OCI-LY7 (cell line): ENCODE data around the gene MARCHF2. TPM values are rescaled to one million over a fixed set of nuclear protein-coding genes. Genes with fewer than 3 reads are reported as not detected.

Source experiments
- BruUV-seq: library from RNA; stranded (reverse); fragments of 400-500 nt; replicated peaks from 2 replicates; lab custom pipeline; 2021; lab: Mats Ljungman, UMichigan
- CTCF ChIA-PET: fragments of 300-600 bp; sonication (Branson Sonifier 250); formaldehyde crosslinking; loops from one replicate; lab custom pipeline; 2022; ENCODE audit warnings: antibody characterized with exemption; ENCODE audit not compliant: unreplicated experiment; lab: Charles Lee
- POLR2A ChIA-PET: fragments of 300-600 bp; sonication (Branson Sonifier 250); formaldehyde crosslinking; loops from one replicate; lab custom pipeline; 2022; ENCODE audit warnings: antibody characterized with exemption; lab: Charles Lee
- DNase-seq: peaks from one replicate; pipeline ENCODE4 v3.0.0-alpha.2; 2015; ENCODE audit warnings: low spot score
- H2AFZ ChIP-seq: fragments of 200-600 bp; sonication (generic), shearing (Covaris generic); 2 replicates; pipeline ENCODE4 v1.6.1; 2014; ENCODE audit warnings: mild to moderate bottlenecking, antibody characterized with exemption, low read length, moderate library complexity
- H3K27ac ChIP-seq: fragments of 200-600 bp; sonication (generic); 2 replicates; pipeline ENCODE4 v1.5.1; 2014; ENCODE audit warnings: mixed run types, low read depth, mild to moderate bottlenecking, moderate library complexity, low read length, inconsistent platforms; ENCODE audit not compliant: poor library complexity, severe bottlenecking
- H3K36me3 ChIP-seq: fragments of 200-600 bp; sonication (generic); 2 replicates; pipeline ENCODE4 v1.6.1; 2014; ENCODE audit warnings: mild to moderate bottlenecking, antibody characterized with exemption, low read length, moderate library complexity, mixed read lengths; ENCODE audit not compliant: insufficient read depth
- H3K4me1 ChIP-seq: fragments of 200-600 bp; sonication (generic); 2 replicates; pipeline ENCODE4 v1.5.1; 2014; ENCODE audit warnings: mild to moderate bottlenecking, low read length; ENCODE audit not compliant: insufficient read depth, poor library complexity, severe bottlenecking
- H3K4me2 ChIP-seq: fragments of 200-600 bp; sonication (generic); 2 replicates; pipeline ENCODE4 v1.6.1; 2014; ENCODE audit warnings: mild to moderate bottlenecking, low read length
- H3K4me3 ChIP-seq: fragments of 200-600 bp; sonication (generic); 2 replicates; pipeline ENCODE4 v1.5.1; 2014; ENCODE audit warnings: mild to moderate bottlenecking, low read depth, low read length; ENCODE audit not compliant: poor library complexity, severe bottlenecking
- H3K79me2 ChIP-seq: fragments of 200-600 bp; sonication (generic); 2 replicates; pipeline ENCODE4 v1.6.1; 2016; ENCODE audit warnings: low read depth, mild to moderate bottlenecking, low read length, moderate library complexity, mixed read lengths; ENCODE audit not compliant: insufficient read depth
- H3K9me2 ChIP-seq: fragments of 200-600 bp; sonication (generic); 2 replicates; pipeline ENCODE4 v1.6.1; 2016; ENCODE audit warnings: mild to moderate bottlenecking, low read length, mixed read lengths; ENCODE audit not compliant: insufficient read depth
- H3K9me3 ChIP-seq: fragments of 200-600 bp; sonication (generic); 2 replicates; pipeline ENCODE4 v1.6.1; 2014; ENCODE audit warnings: mild to moderate bottlenecking, mixed run types, low read length, mixed read lengths
- H4K20me1 ChIP-seq: fragments of 200-600 bp; sonication (generic); 2 replicates; pipeline ENCODE4 v1.6.1; 2014; ENCODE audit warnings: mild to moderate bottlenecking, antibody characterized with exemption, low read length, moderate library complexity, mixed read lengths; ENCODE audit not compliant: insufficient read depth
- EZH2phosphoT487 ChIP-seq: fragments of 200-600 bp; sonication (generic); IDR thresholded peaks from 2 replicates; pipeline ENCODE4 v1.6.1; 2018; ENCODE audit warnings: low read depth, borderline replicate concordance, mild to moderate bottlenecking, mixed run types, antibody characterized with exemption, low read length, moderate library complexity, mixed read lengths
- intact Hi-C: fragments of 100-400 bp; cut with micrococcal nuclease; formaldehyde crosslinking; loops from one replicate; pipeline ENCODE4 v1.10.0; 2022; ENCODE audit not compliant: unreplicated experiment
- total RNA-seq, 2 experiments: library from RNA; depleted of rRNA in 1 of 2; stranded (reverse); fragments of >200 nt in 1 of 2; shearing (Covaris generic) in 1 of 2; gene quantifications; 2 replicates each; pipeline ENCODE4 v1.2.3, GENCODE V29; 2014 to 2022
- TF ChIP-seq, protein P1 (sequence below): fragments of 200-600 bp; sonication (generic); conservative IDR thresholded peaks from 2 replicates; pipeline ENCODE4 v1.5.1; 2014; ENCODE audit warnings: mild to moderate bottlenecking, antibody characterized with exemption, low read length, moderate library complexity, mixed read lengths

Gene MARCHF2
- total RNA-seq, 2 experiments from 2014 or later: 12.4 to 14.1 TPM

GRCh38 chr19:8449830-8450229 lies 36.7 kb downstream of the MARCHF2 start:
- no peak overlapping the region for H3K4me3 ChIP-seq
- H3K79me2 ChIP-seq: peaks cover 100% of the 10 kb centered on the region
- no peak for TF ChIP-seq EZH2phosphoT487
- TF ChIP-seq, protein P1, sequence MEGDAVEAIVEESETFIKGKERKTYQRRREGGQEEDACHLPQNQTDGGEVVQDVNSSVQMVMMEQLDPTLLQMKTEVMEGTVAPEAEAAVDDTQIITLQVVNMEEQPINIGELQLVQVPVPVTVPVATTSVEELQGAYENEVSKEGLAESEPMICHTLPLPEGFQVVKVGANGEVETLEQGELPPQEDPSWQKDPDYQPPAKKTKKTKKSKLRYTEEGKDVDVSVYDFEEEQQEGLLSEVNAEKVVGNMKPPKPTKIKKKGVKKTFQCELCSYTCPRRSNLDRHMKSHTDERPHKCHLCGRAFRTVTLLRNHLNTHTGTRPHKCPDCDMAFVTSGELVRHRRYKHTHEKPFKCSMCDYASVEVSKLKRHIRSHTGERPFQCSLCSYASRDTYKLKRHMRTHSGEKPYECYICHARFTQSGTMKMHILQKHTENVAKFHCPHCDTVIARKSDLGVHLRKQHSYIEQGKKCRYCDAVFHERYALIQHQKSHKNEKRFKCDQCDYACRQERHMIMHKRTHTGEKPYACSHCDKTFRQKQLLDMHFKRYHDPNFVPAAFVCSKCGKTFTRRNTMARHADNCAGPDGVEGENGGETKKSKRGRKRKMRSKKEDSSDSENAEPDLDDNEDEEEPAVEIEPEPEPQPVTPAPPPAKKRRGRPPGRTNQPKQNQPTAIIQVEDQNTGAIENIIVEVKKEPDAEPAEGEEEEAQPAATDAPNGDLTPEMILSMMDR: no peak
- ChIA-PET POLR2A (interaction anchor here (1.5 kb wide), 1 partner anchor 22 kb away, joined by 3 read pairs; no protein-coding TSS in a partner anchor), CTCF (interaction anchor here (0.5 kb wide), 1 partner anchor 118 kb away, joined by 7 read pairs; no protein-coding TSS in a partner anchor)
- no peak for DNase-seq
- no peaks in the 10 kb centered on the region for H3K9me3 ChIP-seq
- no peak overlapping the region for H2AFZ ChIP-seq
- intact Hi-C loops: no loop called here
- no peak overlapping the region for H3K27ac ChIP-seq
- H3K4me2 ChIP-seq: peak overlapping the region; percentile 43; the same call in 1 of the 2 replicates
- peaks cover 71% of the 10 kb centered on the region for H3K4me1 ChIP-seq
- no peaks in the 10 kb centered on the region for H3K9me2 ChIP-seq
- H4K20me1 ChIP-seq: peaks cover 68% of the 10 kb centered on the region
- no TSS peak for BruUV-seq
- H3K36me3 ChIP-seq: peaks cover 82% of the 10 kb centered on the region

DNA sequence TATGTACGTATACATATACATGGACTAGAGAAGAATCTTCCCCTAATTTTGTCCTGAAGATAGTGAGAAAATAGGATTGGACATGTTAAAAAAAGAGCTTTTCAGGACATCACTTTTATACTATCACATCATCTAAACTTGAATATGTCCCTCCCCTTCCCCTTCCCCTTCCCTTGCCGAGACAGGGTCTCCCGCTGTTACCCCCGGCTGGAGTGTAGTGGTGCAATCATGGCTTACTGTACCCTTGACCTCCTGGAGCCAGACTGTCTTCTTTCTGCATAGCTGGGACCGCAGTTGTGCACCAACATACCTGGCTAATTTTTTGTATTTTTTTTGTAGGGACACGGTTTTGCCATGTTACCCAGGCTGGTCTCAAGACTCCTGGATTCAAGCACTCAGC lies 38.3 kb downstream of the MARCHF2 start:
- no peak for DNase-seq
- Histone ChIP-seq H3K79me2 (peaks cover 100% of the 10 kb centered on the region), H3K4me1 (peaks cover 69% of the 10 kb centered on the region), H3K4me3 (no peak overlapping the region), H3K9me3 (no peaks in the 10 kb centered on the region), H3K4me2 (peak overlapping the region; percentile 21; the same call in 1 of the 2 replicates), H3K27ac (no peak overlapping the region), H2AFZ (no peak overlapping the region), H3K36me3 (peaks cover 86% of the 10 kb centered on the region), H3K9me2 (no peaks in the 10 kb centered on the region), H4K20me1 (peaks cover 76% of the 10 kb centered on the region)
- CTCF ChIA-PET: no interaction called here
- TF ChIP-seq, protein P1: no peak
- no peak for TF ChIP-seq EZH2phosphoT487
- BruUV-seq: no TSS peak
- intact Hi-C loops: no loop called here
- POLR2A ChIA-PET: interaction anchor here (0.6 to 1.5 kb wide), 2 partner anchors 20 to 217 kb away, joined by 3 read pairs; no protein-coding TSS in a partner anchor

GRCh38 chr19:8451885-8452284 lies 38.8 kb downstream of the MARCHF2 start:
- Histone ChIP-seq H3K9me3 (no peaks in the 10 kb centered on the region), H3K9me2 (no peaks in the 10 kb centered on the region), H3K36me3 (peaks cover 86% of the 10 kb centered on the region), H3K4me3 (no peak overlapping the region), H3K79me2 (peaks cover 100% of the 10 kb centered on the region), H3K4me2 (no peak overlapping the region), H3K4me1 (peaks cover 65% of the 10 kb centered on the region), H2AFZ (no peak overlapping the region), H3K27ac (no peak overlapping the region), H4K20me1 (peaks cover 76% of the 10 kb centered on the region)
- intact Hi-C loops: no loop called here
- POLR2A ChIA-PET: interaction anchor here (0.6 to 1.7 kb wide), 2 partner anchors 7 to 218 kb away, joined by 3 to 6 read pairs; partner anchors contain the start of gene HNRNPM
- BruUV-seq: no TSS peak
- CTCF ChIA-PET: no interaction called here
- TF ChIP-seq, protein P1: no peak
- no peak for TF ChIP-seq EZH2phosphoT487
- DNase-seq: no peak
